Neural progenitor cell (in vitro differentiated cells): ENCODE results near the gene BRD8. TPM values are rescaled to one million over a fixed set of nuclear protein-coding genes. Genes with fewer than 3 reads are reported as not detected.

ENCODE experiments used
- DNase-seq: peaks from one replicate; pipeline ENCODE4 v3.0.0-alpha.2; 2016; ENCODE audit warnings: low spot score
- H2AFZ ChIP-seq: fragments of 200-600 bp; sonication (generic); replicated peaks from 2 replicates; pipeline ENCODE4 v1.6.1; 2016; ENCODE audit warnings: antibody characterized with exemption
- H3F3A ChIP-seq: fragments of 200-600 bp; sonication (generic); 2 replicates; pipeline ENCODE4 v1.6.1; 2016; ENCODE audit warnings: antibody characterized with exemption, low read depth
- H3K27ac ChIP-seq: fragments of 200-600 bp; sonication (generic); 2 replicates; pipeline ENCODE4 v1.5.1; 2016; ENCODE audit warnings: mild to moderate bottlenecking
- H3K27me3 ChIP-seq: fragments of 200-600 bp; sonication (generic); 2 replicates; pipeline ENCODE4 v1.6.1; 2016; ENCODE audit warnings: mild to moderate bottlenecking, moderate library complexity
- H3K36me3 ChIP-seq: fragments of 200-600 bp; sonication (generic); 2 replicates; pipeline ENCODE4 v1.5.1; 2016
- H3K4me1 ChIP-seq: fragments of 200-600 bp; sonication (generic); 2 replicates; pipeline ENCODE4 v1.6.1; 2016; ENCODE audit warnings: mixed run types
- H3K4me2 ChIP-seq: fragments of 200-600 bp; sonication (generic); 2 replicates; pipeline ENCODE4 v1.6.1; 2016
- H3K4me3 ChIP-seq: fragments of 200-600 bp; sonication (generic); 2 replicates; pipeline ENCODE4 v1.5.1; 2016
- H3K79me2 ChIP-seq: fragments of 200-600 bp; sonication (generic); 2 replicates; pipeline ENCODE4 v1.6.1; 2016; ENCODE audit warnings: low read depth
- H3K9ac ChIP-seq: fragments of 200-600 bp; sonication (generic); 2 replicates; pipeline ENCODE4 v1.6.1; 2016
- H3K9me3 ChIP-seq: fragments of 200-600 bp; sonication (generic); 2 replicates; pipeline ENCODE4 v1.5.1; 2016; ENCODE audit warnings: low read depth
- H4K20me1 ChIP-seq: fragments of 200-600 bp; sonication (generic); 2 replicates; pipeline ENCODE4 v1.6.1; 2016; ENCODE audit warnings: low read depth
- H3K27ac Mint-ChIP-seq: 3 replicates; pipeline ENCODE4 v1.8.0; 2021; ENCODE audit warnings: mixed read lengths
- H3K27me3 Mint-ChIP-seq: 2 replicates; pipeline ENCODE4 v1.8.0; 2022; ENCODE audit warnings: low read depth, mild to moderate bottlenecking, inconsistent platforms, moderate library complexity, mixed read lengths; ENCODE audit not compliant: insufficient read depth
- H3K36me3 Mint-ChIP-seq: 3 replicates; pipeline ENCODE4 v1.8.0; 2021; ENCODE audit warnings: mixed read lengths
- H3K4me1 Mint-ChIP-seq: 3 replicates; pipeline ENCODE4 v1.8.0; 2021; ENCODE audit warnings: mixed read lengths
- H3K4me3 Mint-ChIP-seq: 3 replicates; pipeline ENCODE4 v1.8.0; 2021; ENCODE audit warnings: mild to moderate bottlenecking, moderate library complexity, mixed read lengths
- H3K9me3 Mint-ChIP-seq: 3 replicates; pipeline ENCODE4 v1.8.0; 2020; ENCODE audit warnings: mixed read lengths
- CTCF ChIP-seq: fragments of 200-600 bp; sonication (generic); IDR thresholded peaks from 2 replicates; pipeline ENCODE4 v1.5.1; 2017; ENCODE audit warnings: antibody characterized with exemption, mild to moderate bottlenecking
- EZH2 ChIP-seq: fragments of 200-600 bp; sonication (generic); IDR thresholded peaks from 2 replicates; pipeline ENCODE4 v1.6.1; 2017; ENCODE audit warnings: antibody characterized with exemption, mild to moderate bottlenecking, moderate library complexity
- EZH2phosphoT487 ChIP-seq: fragments of 200-600 bp; sonication (generic); IDR thresholded peaks from 2 replicates; pipeline ENCODE4 v1.6.1; 2017; ENCODE audit warnings: antibody characterized with exemption
- total RNA-seq: library from RNA; depleted of rRNA; stranded (reverse); fragments of >200 nt; gene quantifications from 2 replicates; pipeline ENCODE4 v1.2.3, GENCODE V29; 2015; ENCODE audit warnings: low replicate concordance

BRD8 gene
- total RNA-seq, 1 donor from 2014 or later, result 150 TPM

DNA sequence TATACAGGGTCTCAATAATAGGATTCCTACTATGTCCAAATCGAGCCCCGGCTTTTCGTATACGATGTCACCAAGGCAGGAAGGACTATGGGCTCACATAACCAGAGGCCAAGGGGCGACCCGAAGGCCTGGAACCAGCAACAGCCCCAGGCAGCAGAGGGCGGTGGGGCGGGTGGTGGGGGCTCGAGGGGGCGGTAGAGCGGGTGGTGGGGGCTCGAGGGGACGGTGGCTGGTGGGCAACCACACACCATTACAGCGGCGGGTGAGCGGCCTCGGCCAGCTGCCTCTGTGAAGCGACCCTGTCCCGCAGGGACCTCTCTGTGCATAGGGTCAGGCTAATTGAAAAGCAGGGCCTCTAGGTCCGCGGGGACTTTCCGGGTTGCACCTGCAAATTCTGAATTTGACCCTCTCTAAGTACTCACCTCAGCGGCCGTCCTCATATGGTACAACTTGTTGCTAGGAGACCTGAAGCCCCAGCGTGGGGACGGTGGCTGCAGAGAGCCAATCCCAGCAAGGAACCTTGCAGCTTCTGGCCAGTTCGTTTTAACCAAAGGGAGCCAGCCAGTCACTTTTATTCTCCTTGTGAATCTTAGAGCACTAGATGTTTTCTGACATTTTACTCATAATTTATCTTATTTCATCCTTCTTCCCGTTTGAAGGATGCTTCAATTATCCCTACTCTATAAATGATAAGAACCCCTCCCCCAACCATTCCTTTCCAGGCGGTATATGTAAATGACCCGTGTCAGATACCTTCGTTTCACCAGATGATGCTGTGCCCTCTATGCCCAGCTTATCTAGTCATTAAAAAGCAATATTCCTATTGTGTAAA, 39.3 kb downstream of the BRD8 start, which contains the start of gene NME5:
NME5 (minus strand) TSS at position 480 of the 832 bp plus-strand sequence. CDS start 648 bp downstream, outside the sequence.
- Histone ChIP-seq H3K27me3 (no peaks in the 10 kb centered on the region), H3K9ac (no peak within 1 kb of the TSS), H3K36me3 (no peaks in the 10 kb centered on the region), H3K27ac (no peak within 1 kb of the TSS), H3F3A (no peaks in the 10 kb centered on the region), H2AFZ (peak within 1 kb of the TSS; percentile 97), H3K79me2 (no peaks in the 10 kb centered on the region), H3K4me3 (peak within 1 kb of the TSS; percentile 70), H3K4me1 (peaks cover 4% of the 10 kb centered on the region), H4K20me1 (no peaks in the 10 kb centered on the region), H3K9me3 (no peaks in the 10 kb centered on the region), H3K4me2 (peak within 1 kb of the TSS; percentile 76)
- Mint-ChIP-seq H3K4me1 (peaks cover 6% of the 10 kb centered on the region), H3K27ac (peak within 1 kb of the TSS; percentile 86), H3K36me3 (no peaks in the 10 kb centered on the region), H3K9me3 (no peaks in the 10 kb centered on the region), H3K4me3 (peak within 1 kb of the TSS; percentile 91), H3K27me3 (no peaks in the 10 kb centered on the region)
- peak; percentile 78 for DNase-seq
- TF ChIP-seq EZH2 (no peak), CTCF (no peak), EZH2phosphoT487 (no peak)

GRCh38 chr5:138132543-138132942, 45.9 kb downstream of the BRD8 start:
- H3K4me2 ChIP-seq, result peak overlapping the region; percentile 63
- Mint-ChIP-seq H3K4me1 (no peaks in the 10 kb centered on the region), H3K4me3 (no peak overlapping the region), H3K27ac (no peak overlapping the region), H3K27me3 (peaks cover 2% of the 10 kb centered on the region), H3K9me3 (no peaks in the 10 kb centered on the region), H3K36me3 (peaks cover 3% of the 10 kb centered on the region)
- H3F3A ChIP-seq, result no peaks in the 10 kb centered on the region
- peak overlapping the region; percentile 41 for H3K4me3 ChIP-seq
- DNase-seq, result no peak
- H4K20me1 ChIP-seq, result no peaks in the 10 kb centered on the region
- H3K27ac ChIP-seq, result no peak overlapping the region
- no peaks in the 10 kb centered on the region for H3K9me3 ChIP-seq
- H3K4me1 ChIP-seq, result no peaks in the 10 kb centered on the region
- no peak overlapping the region for H3K9ac ChIP-seq
- no peaks in the 10 kb centered on the region for H3K79me2 ChIP-seq
- no peaks in the 10 kb centered on the region for H3K36me3 ChIP-seq
- no peak for TF ChIP-seq EZH2phosphoT487
- peak overlapping the region; percentile 67 for H2AFZ ChIP-seq
- H3K27me3 ChIP-seq, result no peaks in the 10 kb centered on the region

DNA sequence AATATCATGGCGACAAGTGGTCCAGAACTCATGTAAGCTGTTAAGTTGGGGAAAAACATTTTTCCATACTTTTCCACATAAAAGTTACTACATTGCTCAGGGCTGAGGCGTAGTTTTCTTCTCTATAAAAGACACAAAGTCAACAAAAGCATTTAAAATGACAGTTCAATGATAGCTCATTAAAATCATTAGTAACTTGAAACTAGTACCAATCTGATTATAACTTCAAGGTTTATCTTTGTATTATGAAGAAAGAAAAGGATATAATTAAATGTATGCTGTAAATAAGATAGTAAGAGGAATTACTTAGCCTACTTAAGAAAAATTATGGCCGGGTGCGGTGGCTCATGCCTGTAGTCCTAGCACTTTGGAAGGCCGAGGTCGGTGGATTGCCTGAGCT, 49.1 kb downstream of the BRD8 start:
- H3K36me3 ChIP-seq, result no peaks in the 10 kb centered on the region
- no peaks in the 10 kb centered on the region for H3K9me3 ChIP-seq
- no peak for DNase-seq
- H3K4me2 ChIP-seq, result no peak overlapping the region
- H3K4me3 ChIP-seq, result no peak overlapping the region
- H3K79me2 ChIP-seq, result no peaks in the 10 kb centered on the region
- Mint-ChIP-seq H3K9me3 (no peaks in the 10 kb centered on the region), H3K4me1 (no peaks in the 10 kb centered on the region), H3K27ac (no peak overlapping the region), H3K27me3 (peaks cover 2% of the 10 kb centered on the region), H3K4me3 (no peak overlapping the region), H3K36me3 (peaks cover 3% of the 10 kb centered on the region)
- H3K27ac ChIP-seq, result no peak overlapping the region
- H3F3A ChIP-seq, result no peaks in the 10 kb centered on the region
- no peaks in the 10 kb centered on the region for H3K27me3 ChIP-seq
- H2AFZ ChIP-seq, result no peak overlapping the region
- no peaks in the 10 kb centered on the region for H3K4me1 ChIP-seq
- no peak for TF ChIP-seq CTCF
- no peak for TF ChIP-seq EZH2phosphoT487
- TF ChIP-seq EZH2, result no peak
- no peaks in the 10 kb centered on the region for H4K20me1 ChIP-seq
- no peak overlapping the region for H3K9ac ChIP-seq

- H3K36me3 Mint-ChIP-seq, result peaks cover 3% of the 10 kb centered on the region
- no peaks in the 10 kb centered on the region for H3K4me1 ChIP-seq
- H4K20me1 ChIP-seq, result no peaks in the 10 kb centered on the region
- H3K4me3 Mint-ChIP-seq, result no peak overlapping the region
- H3K36me3 ChIP-seq, result no peaks in the 10 kb centered on the region
- H3K27me3 Mint-ChIP-seq, result peaks cover 2% of the 10 kb centered on the region
- H3K27me3 ChIP-seq, result no peaks in the 10 kb centered on the region
- no peak overlapping the region for H3K9ac ChIP-seq
- no peaks in the 10 kb centered on the region for H3K9me3 Mint-ChIP-seq
- H3K27ac ChIP-seq, result no peak overlapping the region
- TF ChIP-seq CTCF (no peak), EZH2phosphoT487 (no peak), EZH2 (no peak)
- H3K9me3 ChIP-seq, result no peaks in the 10 kb centered on the region
- no peaks in the 10 kb centered on the region for H3K79me2 ChIP-seq
- no peaks in the 10 kb centered on the region for H3K4me1 Mint-ChIP-seq
- no peak overlapping the region for H2AFZ ChIP-seq
- no peak for DNase-seq
- no peaks in the 10 kb centered on the region for H3F3A ChIP-seq
- H3K27ac Mint-ChIP-seq, result no peak overlapping the region
- no peak overlapping the region for H3K4me3 ChIP-seq
- no peak overlapping the region for H3K4me2 ChIP-seq
Measured at GRCh38 chr5:138128334-138128733, 50.1 kb downstream of the BRD8 start.
